ENCODE results near the gene NCK2.

DNA sequence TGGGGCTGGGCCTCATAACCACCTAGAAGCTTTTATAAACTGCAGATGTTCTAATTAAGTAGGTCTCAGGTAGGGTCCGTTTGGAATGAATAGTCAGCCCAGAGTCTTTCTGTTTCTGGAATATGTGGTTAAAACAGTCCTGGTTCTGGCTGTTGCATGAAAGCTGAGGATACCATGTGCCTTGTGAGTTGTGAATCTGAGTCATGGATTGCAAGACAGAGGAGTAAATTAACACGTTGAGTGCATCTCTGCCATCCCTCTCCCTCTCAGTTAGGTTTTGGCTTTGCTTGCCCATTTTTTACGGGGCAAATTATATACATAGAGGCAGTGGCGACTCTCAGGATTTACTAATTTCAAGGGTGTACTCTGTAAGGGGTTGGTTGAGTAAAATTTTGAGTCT lies 59.1 kb downstream of the NCK2 start:
- TF ChIP-seq, protein P1, sequence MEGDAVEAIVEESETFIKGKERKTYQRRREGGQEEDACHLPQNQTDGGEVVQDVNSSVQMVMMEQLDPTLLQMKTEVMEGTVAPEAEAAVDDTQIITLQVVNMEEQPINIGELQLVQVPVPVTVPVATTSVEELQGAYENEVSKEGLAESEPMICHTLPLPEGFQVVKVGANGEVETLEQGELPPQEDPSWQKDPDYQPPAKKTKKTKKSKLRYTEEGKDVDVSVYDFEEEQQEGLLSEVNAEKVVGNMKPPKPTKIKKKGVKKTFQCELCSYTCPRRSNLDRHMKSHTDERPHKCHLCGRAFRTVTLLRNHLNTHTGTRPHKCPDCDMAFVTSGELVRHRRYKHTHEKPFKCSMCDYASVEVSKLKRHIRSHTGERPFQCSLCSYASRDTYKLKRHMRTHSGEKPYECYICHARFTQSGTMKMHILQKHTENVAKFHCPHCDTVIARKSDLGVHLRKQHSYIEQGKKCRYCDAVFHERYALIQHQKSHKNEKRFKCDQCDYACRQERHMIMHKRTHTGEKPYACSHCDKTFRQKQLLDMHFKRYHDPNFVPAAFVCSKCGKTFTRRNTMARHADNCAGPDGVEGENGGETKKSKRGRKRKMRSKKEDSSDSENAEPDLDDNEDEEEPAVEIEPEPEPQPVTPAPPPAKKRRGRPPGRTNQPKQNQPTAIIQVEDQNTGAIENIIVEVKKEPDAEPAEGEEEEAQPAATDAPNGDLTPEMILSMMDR (conservative IDR thresholded peaks at IDR 0.05; ENCODE audit: low read depth, low read length): no peak
- no peak for TF ChIP-seq EZH2 (IDR thresholded peaks at IDR 0.05; ENCODE audit: low read length, unreplicated experiment)
- TF ChIP-seq EZH2phosphoT487 (IDR thresholded peaks at IDR 0.05; ENCODE audit: borderline replicate concordance, low read length): no peak
